Measurements from ENCODE around the gene CTSF.
A peak's percentile ranks its signal among the peaks of the same experiment; 100 is the strongest.
"Not testable (repeated sequence)": the region's sequence is repeated elsewhere in the genome, so short reads cannot be mapped to it uniquely, and the experiment has no call there.

Gene CTSF

GRCh38 chr11:66559142-66559865, 9.1 kb downstream of the CTSF start:
- no peak for DNase-seq (ENCODE audit: low read depth in 2 of 2)

DNA sequence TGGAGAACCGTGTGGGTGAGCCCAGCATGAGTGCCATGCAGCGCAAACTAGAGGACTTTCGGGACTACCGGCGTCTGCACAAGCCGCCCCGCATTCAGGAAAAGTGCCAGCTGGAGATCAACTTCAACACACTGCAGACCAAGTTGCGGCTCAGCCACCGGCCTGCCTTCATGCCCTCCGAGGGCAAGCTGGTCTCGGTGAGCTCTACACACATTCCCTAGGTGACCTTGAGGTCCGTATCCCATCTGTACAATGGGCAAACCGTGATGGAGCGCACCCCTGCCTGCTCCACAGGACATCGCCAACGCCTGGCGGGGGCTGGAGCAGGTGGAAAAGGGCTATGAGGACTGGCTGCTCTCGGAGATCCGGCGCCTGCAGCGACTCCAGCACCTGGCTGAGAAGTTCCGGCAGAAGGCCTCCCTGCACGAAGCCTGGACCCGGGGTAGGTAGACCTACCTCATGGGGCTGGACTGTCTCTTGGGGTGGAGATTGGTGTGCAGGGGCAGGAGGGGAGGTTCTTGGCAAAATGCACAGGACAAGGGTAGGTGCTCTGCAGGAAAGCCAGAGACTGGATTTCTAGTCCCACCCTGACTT, 10.6 kb downstream of the CTSF start:
- no peak for DNase-seq (ENCODE audit: low read depth in 2 of 2)

DNA sequence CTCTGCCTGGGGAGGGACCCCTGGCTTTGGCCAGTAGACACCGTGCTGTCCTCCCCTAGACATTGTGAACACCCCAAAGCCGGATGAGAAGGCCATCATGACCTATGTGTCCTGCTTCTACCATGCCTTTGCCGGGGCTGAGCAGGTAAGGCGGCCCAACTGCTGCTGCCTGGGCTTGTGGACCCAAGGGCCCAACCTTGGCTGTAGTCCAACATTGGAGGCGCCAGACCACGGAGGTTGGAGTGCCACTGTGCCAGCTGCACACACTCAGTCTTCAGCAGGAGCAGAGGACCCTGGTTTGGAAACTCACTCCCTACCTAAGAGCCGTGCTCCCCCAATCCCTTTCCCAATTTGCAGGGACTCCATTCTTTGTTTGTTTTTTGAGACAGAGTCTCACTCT, 12.3 kb downstream of the CTSF start:
- DNase-seq (ENCODE audit: low read depth in 2 of 2): no peak

DNA sequence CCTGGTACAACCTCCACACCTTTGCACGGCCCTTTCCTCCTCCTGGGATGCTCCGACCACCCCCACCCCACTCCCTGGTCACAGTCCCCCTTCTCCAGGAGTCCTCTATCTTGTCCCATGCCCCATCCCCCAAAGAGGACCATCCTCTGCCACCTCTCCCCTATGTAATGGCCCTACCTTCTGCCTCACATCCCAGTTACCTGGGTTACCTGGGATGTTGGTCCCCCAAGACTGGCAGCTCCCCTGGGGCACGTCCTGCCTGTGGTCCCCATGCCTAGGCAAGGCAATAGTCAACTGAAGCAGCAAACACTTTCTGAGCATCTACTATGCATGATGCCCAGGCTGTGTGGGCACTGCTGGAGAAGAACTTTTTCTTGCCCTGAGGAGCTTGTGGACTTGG, 13.0 kb downstream of the CTSF start:
- no peak for DNase-seq (ENCODE audit: low read depth in 2 of 2)

GRCh38 chr11:66554602-66555001, 13.8 kb downstream of the CTSF start:
- no peak for DNase-seq (ENCODE audit: low read depth in 2 of 2)

DNA sequence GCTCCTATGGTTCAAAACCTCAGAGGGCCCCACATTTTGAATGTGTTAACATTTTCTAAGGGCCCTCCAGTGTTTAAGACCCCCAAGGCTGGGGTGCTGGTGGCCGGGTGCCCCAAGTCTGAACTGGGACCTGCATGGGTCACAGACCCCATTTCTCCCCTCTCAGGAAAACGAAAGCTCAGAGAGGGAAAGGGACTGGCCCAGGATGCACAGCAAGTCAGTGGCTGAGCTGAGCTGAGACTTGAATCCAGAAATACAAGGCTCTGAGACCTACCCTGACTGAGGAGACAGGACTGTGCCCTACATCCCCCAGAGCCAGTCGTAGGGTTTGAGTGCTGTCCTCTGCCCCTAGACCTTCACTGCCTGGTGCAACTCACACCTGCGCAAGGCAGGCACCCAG, 17.5 kb downstream of the CTSF start:
- DNase-seq (ENCODE audit: low read depth in 2 of 2): no peak

DNA sequence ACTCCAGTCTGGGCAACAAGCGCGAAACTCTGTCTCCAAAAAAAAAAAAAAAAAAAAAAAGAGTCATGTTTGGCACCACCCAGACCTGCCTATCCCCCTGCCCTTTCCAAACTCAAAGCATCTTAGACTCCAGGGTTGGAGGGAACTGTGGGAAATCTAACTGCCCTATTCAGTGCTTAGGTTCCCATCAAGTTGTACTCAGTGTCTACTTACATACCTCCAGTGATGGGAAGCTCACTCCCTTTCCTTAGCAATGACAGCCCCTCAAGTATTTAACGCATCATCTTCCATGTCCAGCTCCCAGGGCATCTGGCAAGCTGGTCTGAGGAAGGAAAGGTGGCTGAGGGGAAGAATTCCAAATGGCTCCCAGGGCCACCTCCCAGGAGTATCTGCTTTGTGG, 18.7 kb downstream of the CTSF start:
- DNase-seq (ENCODE audit: low read depth in 2 of 2): no peak

- DNase-seq (ENCODE audit: low read depth in 2 of 2): no peak
Observed at GRCh38 chr11:66548774-66549630, 19.4 kb downstream of the CTSF start.

DNA sequence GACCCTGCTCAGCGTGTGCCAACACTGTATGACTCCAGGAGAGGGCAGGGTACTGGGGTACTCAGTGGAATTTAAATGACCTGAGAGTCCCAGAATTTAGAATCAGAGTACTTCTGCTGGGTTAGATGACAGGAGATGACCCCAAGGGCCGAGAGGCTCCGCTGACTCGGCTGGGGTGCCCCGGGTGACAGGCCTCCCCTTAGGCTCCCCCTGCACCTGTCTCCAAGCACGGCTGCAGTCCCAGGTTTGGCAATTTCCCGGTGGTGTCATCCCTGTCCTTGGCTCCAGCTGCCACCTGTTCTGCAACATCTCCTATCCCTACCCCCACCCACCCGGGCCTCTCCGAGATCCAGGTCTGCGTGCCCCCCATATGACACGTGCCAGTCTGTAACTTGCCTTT, 20.4 kb downstream of the CTSF start:
- no peak for DNase-seq (ENCODE audit: low read depth in 2 of 2)

DNA sequence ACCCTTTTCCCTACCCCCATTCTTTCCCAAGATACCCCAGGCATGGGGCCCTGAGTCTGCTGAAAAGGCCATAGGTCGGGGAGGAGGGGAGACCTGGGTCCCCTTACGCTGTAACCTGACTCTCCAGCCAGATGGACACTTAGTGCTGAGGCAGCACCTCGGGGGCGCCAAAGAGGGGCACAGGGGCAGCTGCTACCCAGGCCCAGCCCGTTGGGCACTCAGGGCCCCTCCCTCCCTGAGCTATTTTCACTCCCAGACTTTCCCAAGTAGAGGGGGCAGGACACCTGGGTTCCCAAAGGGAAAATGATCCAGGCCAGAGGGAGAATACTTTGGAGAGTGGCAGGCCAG, 20.8 kb downstream of the CTSF start:
- no peak for DNase-seq (ENCODE audit: low read depth in 2 of 2)

- DNase-seq (ENCODE audit: low read depth in 2 of 2): no peak
Observed at GRCh38 chr11:66546966-66547661, 21.3 kb downstream of the CTSF start.

GRCh38 chr11:66546368-66546965, 21.9 kb downstream of the CTSF start, which contains the start of gene ACTN3:
Gene ACTN3, plus strand, starts transcription at chr11:66546903. Its CDS starts 35 bp downstream, at chr11:66546938.
- DNase-seq (ENCODE audit: low read depth in 2 of 2): no peak

DNA sequence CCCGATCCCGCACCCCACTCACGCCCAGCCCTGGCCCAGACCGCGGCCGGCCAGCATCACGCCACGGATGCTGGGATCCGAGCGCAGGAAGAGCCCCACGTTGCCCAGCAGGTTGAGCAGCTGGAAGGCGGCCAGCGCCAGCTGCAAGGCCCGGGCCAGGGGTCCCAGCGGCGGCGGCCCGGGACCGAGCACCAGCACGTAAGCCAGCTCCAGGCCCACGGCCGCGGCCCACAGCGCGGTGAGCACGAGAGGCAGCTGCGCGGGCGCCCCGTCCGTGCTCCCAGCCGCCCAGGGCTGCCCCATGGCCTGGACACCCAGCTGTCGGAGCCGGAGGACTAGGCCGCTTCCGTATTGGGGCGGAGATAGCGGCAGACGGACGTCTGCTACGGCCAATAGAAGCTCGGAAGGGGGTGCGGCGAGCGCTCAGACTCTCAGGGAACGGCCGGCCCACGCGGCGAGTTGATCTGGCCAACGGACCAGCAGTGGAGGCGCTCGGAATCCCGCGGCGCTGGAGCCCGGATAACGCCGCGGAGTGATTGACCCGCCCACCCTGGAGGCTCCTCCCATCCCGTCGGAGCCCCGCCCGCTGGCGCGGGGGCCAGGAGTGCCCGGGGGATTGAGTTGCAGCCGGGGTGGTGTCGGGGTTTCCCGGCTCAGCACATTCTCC, 22.6 kb downstream of the CTSF start, which contains the start of gene ZDHHC24:
TSS of gene ZDHHC24 (minus strand) at position 348 of the 667 bp plus-strand sequence. CDS start at position 303, 45 bp downstream.
- peak; percentile 59 to 80 for DNase-seq (ENCODE audit: low read depth in 2 of 2)

GRCh38 chr11:66544952-66545351, 23.5 kb downstream of the CTSF start:
- not testable (repeated sequence) for DNase-seq (ENCODE audit: low read depth in 2 of 2)

GRCh38 chr11:66543263-66544107, 24.9 kb downstream of the CTSF start:
- peak; percentile 26 to 44 for DNase-seq (ENCODE audit: low read depth in 2 of 2)

DNA sequence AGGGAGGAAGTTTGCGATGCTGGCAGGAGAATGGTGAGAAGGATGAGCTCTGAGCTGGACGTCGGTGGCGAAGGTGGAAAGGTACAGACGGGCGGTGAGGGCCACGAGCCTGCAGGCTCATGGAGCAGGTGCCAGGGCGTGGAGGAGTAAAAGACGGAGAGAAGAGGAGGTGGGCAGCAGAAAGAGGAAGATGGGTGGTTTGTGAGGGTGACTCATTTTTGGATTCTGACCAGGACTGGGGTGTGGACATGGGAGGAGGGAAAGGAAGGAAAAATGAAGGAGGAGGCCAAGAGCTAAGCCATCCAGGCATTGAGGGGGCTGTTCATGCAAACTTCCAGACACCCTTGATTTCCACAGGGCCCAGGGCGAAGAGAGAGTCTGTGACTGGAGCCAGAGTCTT, 26.0 kb downstream of the CTSF start:
- no peak for DNase-seq (ENCODE audit: low read depth in 2 of 2)

GRCh38 chr11:66541892-66542291, 26.5 kb downstream of the CTSF start:
- no peak for DNase-seq (ENCODE audit: low read depth in 2 of 2)

- DNase-seq (ENCODE audit: low read depth in 2 of 2): not testable (repeated sequence)
Observed at GRCh38 chr11:66540598-66540997, 27.8 kb downstream of the CTSF start.

DNA sequence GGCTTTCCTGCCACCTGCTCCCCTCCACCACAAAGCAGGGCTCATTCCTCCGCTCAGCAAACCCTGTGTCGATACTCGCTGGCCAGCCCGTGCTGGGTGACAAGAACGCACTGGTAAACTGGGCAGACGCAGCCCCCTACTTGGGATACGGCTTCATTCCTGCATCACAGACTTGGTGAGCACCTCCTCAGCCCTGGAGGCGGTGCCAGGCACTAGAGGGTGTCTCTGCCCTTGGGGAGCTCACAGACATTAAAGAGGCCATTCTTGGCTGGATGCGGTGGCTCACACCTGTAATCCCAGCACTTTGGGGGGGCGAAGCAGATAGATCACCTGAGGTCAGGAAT, 28.6 kb downstream of the CTSF start:
- no peak for DNase-seq (ENCODE audit: low read depth in 2 of 2)

GRCh38 chr11:66539170-66539869, 29.1 kb downstream of the CTSF start:
- DNase-seq (ENCODE audit: low read depth in 2 of 2): no peak
